Measurements from ENCODE around the gene THOC1.

- TF ChIP-seq POLR2A (IDR thresholded peaks at IDR 0.05; ENCODE audit: extremely low read depth, insufficient read length) (no peak), CTCF (IDR thresholded peaks at IDR 0.05; ENCODE audit: low read depth, low read length) (no peak), MAX (IDR thresholded peaks at IDR 0.05; ENCODE audit: low read depth, low read length) (no peak)
Measured at GRCh38 chr18:217532-218336, 50.1 kb downstream of the THOC1 start.

Data from NB4 (cell line).